Fibroblast of lung (primary cell): ENCODE measurements around the gene GAS7.

ENCODE experiments used
- CTCF ChIP-seq, 2 donors: IDR thresholded peaks in 1 of 2; conservative IDR thresholded peaks in 1 of 2; 1 replicate in 1 of 2; 2 replicates in 1 of 2; pipeline ENCODE4 v1.5.1; 2011 to 2012; ENCODE audit warnings: low read length in 2 of 2, control low read depth in 1 of 2, inconsistent platforms in 1 of 2, low read depth in 1 of 2, mild to moderate bottlenecking in 1 of 2
- EZH2 ChIP-seq: IDR thresholded peaks from 2 replicates; pipeline ENCODE4 v1.5.1; 2012; ENCODE audit warnings: low read length, control low read depth, mild to moderate bottlenecking; ENCODE audit errors: missing control alignments

GRCh38 chr17:10083864-10084263 is 114.5 kb downstream of the GAS7 start:
- TF ChIP-seq EZH2 = no peak
- TF ChIP-seq CTCF (conservative IDR thresholded peaks at IDR 0.05 in 1 of 2, IDR thresholded peaks at IDR 0.05 in 1 of 2; ENCODE audit: low read depth in 1 of 2, low read length in 2 of 2) = no peak
